GM12874 (cell line): Measurements from ENCODE around the gene SOX11.

Experiments
- TF ChIP-seq, protein P1 (sequence below): IDR thresholded peaks from 2 replicates; pipeline ENCODE4 v1.5.1; 2011; ENCODE audit warnings: low read depth, mild to moderate bottlenecking, control low read depth, low read length, moderate library complexity; ENCODE audit not compliant: insufficient read depth

The SOX11 gene

DNA sequence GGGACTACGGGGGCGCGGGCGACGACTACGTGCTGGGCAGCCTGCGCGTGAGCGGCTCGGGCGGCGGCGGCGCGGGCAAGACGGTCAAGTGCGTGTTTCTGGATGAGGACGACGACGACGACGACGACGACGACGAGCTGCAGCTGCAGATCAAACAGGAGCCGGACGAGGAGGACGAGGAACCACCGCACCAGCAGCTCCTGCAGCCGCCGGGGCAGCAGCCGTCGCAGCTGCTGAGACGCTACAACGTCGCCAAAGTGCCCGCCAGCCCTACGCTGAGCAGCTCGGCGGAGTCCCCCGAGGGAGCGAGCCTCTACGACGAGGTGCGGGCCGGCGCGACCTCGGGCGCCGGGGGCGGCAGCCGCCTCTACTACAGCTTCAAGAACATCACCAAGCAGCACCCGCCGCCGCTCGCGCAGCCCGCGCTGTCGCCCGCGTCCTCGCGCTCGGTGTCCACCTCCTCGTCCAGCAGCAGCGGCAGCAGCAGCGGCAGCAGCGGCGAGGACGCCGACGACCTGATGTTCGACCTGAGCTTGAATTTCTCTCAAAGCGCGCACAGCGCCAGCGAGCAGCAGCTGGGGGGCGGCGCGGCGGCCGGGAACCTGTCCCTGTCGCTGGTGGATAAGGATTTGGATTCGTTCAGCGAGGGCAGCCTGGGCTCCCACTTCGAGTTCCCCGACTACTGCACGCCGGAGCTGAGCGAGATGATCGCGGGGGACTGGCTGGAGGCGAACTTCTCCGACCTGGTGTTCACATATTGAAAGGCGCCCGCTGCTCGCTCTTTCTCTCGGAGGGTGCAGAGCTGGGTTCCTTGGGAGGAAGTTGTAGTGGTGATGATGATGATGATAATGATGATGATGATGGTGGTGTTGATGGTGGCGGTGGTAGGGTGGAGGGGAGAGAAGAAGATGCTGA is 1.4 kb downstream of the SOX11 start:
- TF ChIP-seq, protein P1, sequence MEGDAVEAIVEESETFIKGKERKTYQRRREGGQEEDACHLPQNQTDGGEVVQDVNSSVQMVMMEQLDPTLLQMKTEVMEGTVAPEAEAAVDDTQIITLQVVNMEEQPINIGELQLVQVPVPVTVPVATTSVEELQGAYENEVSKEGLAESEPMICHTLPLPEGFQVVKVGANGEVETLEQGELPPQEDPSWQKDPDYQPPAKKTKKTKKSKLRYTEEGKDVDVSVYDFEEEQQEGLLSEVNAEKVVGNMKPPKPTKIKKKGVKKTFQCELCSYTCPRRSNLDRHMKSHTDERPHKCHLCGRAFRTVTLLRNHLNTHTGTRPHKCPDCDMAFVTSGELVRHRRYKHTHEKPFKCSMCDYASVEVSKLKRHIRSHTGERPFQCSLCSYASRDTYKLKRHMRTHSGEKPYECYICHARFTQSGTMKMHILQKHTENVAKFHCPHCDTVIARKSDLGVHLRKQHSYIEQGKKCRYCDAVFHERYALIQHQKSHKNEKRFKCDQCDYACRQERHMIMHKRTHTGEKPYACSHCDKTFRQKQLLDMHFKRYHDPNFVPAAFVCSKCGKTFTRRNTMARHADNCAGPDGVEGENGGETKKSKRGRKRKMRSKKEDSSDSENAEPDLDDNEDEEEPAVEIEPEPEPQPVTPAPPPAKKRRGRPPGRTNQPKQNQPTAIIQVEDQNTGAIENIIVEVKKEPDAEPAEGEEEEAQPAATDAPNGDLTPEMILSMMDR, result no peak

DNA sequence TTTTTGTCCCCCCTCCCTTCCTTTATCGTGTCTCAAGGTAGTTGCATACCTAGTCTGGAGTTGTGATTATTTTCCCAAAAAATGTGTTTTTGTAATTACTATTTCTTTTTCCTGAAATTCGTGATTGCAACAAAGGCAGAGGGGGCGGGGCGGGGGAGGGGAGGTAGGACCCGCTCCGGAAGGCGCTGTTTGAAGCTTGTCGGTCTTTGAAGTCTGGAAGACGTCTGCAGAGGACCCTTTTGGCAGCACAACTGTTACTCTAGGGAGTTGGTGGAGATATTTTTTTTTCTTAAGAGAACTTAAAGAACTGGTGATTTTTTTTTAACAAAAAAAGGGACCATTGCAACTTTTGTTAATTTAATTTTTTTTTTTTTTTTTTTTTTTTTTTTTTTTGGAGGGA is 2.1 kb downstream of the SOX11 start:
- TF ChIP-seq, protein P1, result no peak

DNA sequence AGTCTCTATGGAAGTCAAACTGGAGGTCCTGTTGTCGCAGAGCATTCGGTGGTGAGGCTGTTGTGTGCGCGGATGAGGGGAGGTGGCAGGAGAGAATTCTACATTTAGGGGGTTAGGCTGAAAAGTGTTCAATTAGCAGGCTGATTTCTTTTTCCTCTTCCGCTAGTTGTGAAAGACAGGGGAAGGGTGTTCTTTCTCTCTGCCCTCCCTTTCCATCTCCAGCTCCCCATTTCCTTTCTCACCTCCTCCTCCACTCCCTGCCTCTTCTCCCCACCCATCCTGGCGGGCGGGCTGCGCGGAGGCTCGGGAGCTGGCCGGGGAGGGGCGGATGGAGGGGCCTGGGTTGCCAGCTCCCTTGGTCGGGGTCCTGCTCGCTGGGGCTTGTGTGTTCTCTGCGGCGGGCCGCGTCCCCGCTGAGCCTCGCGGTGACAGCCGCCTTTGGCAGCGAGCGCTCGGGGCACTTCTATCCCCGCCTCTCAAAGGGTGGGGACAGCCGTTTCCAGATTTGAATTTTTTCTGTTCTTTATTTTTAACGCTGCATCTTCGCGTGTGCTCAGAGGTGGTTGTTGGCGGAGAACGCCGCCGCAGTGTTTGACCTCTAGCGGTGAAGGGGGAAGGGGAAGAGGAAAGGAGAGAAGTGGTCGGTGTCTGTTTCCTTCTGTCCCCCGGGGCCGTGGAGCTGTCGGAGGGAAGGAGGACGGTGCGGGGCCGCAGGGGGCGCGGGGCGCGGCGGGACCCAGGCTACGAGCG is 3.6 kb downstream of the SOX11 start:
- TF ChIP-seq, protein P1, result no peak

DNA sequence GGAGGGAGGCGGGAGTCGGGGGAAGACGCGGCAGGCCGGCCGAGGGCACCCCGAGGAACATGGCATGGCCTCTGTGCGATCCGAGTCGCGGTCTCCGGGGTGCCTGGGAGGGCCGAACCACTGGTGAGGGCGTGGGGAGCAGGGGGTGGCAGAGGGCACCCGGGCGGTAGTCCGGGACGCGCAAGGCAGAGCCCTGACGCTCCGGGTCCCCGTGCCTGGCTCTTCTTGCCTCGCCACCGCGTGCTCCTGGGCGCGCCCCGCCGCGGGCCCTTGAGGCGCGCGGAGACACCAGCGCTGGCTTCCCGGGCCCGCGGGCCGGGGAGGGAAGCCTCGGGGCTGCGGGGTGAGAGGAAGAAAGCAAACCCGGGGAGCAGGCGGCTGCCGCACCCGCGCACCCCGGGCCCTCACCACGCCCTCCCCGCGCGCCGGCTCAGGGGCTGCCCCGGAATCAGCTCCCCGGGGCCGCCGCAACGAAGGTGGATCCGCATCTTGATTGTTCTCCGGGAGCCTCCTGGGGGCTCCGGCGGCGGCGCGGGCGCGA is 4.3 kb downstream of the SOX11 start:
- TF ChIP-seq, protein P1, result no peak

DNA sequence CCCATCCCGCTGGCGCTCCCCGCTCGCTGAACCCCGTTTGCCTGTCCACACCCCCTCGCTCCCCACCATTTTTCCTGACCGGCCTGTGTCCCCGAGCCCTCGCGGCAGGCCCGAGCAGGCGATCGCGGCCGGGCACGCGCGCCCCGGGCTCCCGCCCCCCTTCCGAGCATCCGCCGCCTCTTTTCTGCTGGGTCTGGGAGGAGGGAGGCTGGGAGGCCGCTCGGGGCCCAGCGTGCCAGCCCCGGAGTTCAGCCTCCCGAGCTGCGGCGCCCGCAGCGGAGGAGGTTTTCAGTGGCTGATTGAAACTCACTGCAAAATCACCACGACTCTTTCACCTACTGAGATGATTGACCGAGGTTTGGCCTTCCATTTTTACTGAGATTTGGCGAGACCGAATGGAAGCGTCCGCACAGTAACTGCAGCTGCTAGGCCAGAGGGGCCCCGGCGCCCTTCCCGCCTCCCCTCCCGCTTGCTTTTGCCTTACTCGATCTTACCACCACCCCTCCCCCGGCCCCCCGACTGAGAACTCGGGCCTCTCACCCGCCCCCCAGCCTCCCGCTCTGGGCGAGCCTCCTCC is 4.8 kb downstream of the SOX11 start:
- TF ChIP-seq, protein P1, result no peak

DNA sequence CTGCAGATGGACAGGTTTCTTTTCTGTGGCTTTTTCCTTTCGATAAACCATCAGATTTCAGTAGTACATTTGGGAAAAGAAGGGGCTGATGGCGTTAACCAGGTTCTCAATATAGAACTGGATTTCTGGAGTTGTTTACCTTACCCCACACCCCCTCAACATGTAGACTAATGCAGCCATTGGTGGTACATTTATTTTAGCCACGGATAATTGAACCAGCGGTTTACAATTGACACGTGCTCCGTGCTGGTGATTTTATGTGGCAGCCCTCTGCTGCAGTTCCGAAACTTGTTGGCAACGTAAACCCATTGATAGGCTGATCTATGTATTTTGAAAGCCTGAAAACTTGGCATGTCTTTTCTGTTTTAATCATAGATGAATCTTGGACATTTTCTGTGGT is 5.4 kb downstream of the SOX11 start:
- TF ChIP-seq, protein P1, result no peak

DNA sequence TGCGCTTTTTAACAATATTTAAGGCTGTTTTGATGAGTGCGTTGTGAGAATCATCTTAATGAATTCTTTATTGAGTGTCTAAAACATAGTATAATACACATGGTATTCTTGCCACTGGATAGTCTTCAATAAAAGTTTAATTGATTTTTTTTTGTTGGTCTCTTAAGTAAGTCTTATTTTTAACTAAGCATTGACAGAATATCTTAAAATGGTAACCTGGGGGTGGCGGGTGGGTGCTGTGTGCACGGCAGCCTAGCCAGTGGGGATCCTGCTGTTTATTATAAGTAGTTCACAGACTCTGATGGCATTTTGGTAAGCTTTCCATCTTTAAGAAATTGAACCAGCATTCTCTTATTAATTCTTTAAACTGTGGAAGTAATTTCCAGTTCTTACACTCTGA is 6.0 kb downstream of the SOX11 start:
- TF ChIP-seq, protein P1, result no peak
